Liver (tissue), 3 donors: Measurements from ENCODE around the gene SHISAL1.

ENCODE experiments used
- RAD21 ChIP-seq, 2 donors: IDR thresholded peaks; 2 replicates each; pipeline ENCODE4 v1.6.1; 2016; ENCODE audit warnings: antibody characterized with exemption in 2 of 2, mild to moderate bottlenecking in 2 of 2
- RXRA ChIP-seq, 2 donors: IDR thresholded peaks; 2 replicates each; pipeline ENCODE4 v1.6.1; 2017 to 2018; ENCODE audit warnings: antibody characterized with exemption in 2 of 2, mild to moderate bottlenecking in 1 of 2
- SP1 ChIP-seq: IDR thresholded peaks from 2 replicates; pipeline ENCODE4 v1.6.1; 2018; ENCODE audit warnings: antibody characterized with exemption, mild to moderate bottlenecking
- TF ChIP-seq, protein P1 (sequence below): fragments of 150-350 bp; IDR thresholded peaks from 2 replicates; pipeline ENCODE4 v1.5.1; 2017; ENCODE audit warnings: improper control_type of control experiment, low read depth, low read length; ENCODE audit not compliant: missing input control
- TF ChIP-seq, protein P2 (sequence below): IDR thresholded peaks from 2 replicates; pipeline ENCODE4 v1.6.1; 2016; ENCODE audit warnings: antibody characterized with exemption
- donor health status: healthy.
- donor health status: healthy.

- TF ChIP-seq RXRA (IDR thresholded peaks at IDR 0.05) (no peak), SP1 (no peak), RAD21 (IDR thresholded peaks at IDR 0.05) (no peak)
- TF ChIP-seq, protein P1, sequence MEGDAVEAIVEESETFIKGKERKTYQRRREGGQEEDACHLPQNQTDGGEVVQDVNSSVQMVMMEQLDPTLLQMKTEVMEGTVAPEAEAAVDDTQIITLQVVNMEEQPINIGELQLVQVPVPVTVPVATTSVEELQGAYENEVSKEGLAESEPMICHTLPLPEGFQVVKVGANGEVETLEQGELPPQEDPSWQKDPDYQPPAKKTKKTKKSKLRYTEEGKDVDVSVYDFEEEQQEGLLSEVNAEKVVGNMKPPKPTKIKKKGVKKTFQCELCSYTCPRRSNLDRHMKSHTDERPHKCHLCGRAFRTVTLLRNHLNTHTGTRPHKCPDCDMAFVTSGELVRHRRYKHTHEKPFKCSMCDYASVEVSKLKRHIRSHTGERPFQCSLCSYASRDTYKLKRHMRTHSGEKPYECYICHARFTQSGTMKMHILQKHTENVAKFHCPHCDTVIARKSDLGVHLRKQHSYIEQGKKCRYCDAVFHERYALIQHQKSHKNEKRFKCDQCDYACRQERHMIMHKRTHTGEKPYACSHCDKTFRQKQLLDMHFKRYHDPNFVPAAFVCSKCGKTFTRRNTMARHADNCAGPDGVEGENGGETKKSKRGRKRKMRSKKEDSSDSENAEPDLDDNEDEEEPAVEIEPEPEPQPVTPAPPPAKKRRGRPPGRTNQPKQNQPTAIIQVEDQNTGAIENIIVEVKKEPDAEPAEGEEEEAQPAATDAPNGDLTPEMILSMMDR, result no peak
- TF ChIP-seq, protein P2, sequence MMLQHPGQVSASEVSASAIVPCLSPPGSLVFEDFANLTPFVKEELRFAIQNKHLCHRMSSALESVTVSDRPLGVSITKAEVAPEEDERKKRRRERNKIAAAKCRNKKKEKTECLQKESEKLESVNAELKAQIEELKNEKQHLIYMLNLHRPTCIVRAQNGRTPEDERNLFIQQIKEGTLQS, result no peak
Measured at GRCh38 chr22:44249376-44250147, 63.2 kb downstream of the SHISAL1 start.
